ENCODE data around the gene OR13G1.
"Not testable (repeated sequence)": the region's sequence is repeated elsewhere in the genome, so short reads cannot be mapped to it uniquely, and the experiment has no call there.

The OR13G1 gene

GRCh38 chr1:247713753-247714152 is 34.2 kb upstream of the OR13G1 start:
- no peaks in the 10 kb centered on the region for H3K4me1 ChIP-seq (ENCODE audit: insufficient read depth, low read length, severe bottlenecking)
- H3K9me2 ChIP-seq (ENCODE audit: low read depth, low read length): no peaks in the 10 kb centered on the region
- H2AFZ ChIP-seq (ENCODE audit: low read length): no peak overlapping the region
- H3K27me3 ChIP-seq (ENCODE audit: insufficient read depth, low read length): no peaks in the 10 kb centered on the region
- no peak overlapping the region for H3K27ac ChIP-seq (ENCODE audit: low read depth, low read length, poor library complexity, severe bottlenecking)
- H3K9ac ChIP-seq (ENCODE audit: low read length): no peak overlapping the region
- no peak overlapping the region for H3K4me3 ChIP-seq (ENCODE audit: low read depth, low read length, poor library complexity, severe bottlenecking)
- H3K4me2 ChIP-seq (ENCODE audit: low read length): no peak overlapping the region
- H3K9me3 ChIP-seq (ENCODE audit: low read length): no peaks in the 10 kb centered on the region
- H3K79me2 ChIP-seq (ENCODE audit: insufficient read depth, low read length): no peaks in the 10 kb centered on the region
- TF ChIP-seq EZH2 (IDR thresholded peaks at IDR 0.05; ENCODE audit: borderline replicate concordance, low read length) (no peak), CTCF (IDR thresholded peaks at IDR 0.05; ENCODE audit: low read length) (no peak)
- H3F3A ChIP-seq (ENCODE audit: insufficient read depth, low read length): no peaks in the 10 kb centered on the region
- H4K20me1 ChIP-seq (ENCODE audit: insufficient read depth, low read length): no peaks in the 10 kb centered on the region
- no peaks in the 10 kb centered on the region for H3K36me3 ChIP-seq (ENCODE audit: insufficient read depth, low read length)

GRCh38 chr1:247710681-247711080 is 31.1 kb upstream of the OR13G1 start:
- H3K9me3 ChIP-seq (ENCODE audit: low read length); H3K4me2 ChIP-seq (ENCODE audit: low read length); H3K27me3 ChIP-seq (ENCODE audit: insufficient read depth, low read length); H3K79me2 ChIP-seq (ENCODE audit: insufficient read depth, low read length); H3K9me2 ChIP-seq (ENCODE audit: low read depth, low read length); H2AFZ ChIP-seq (ENCODE audit: low read length); H3K27ac ChIP-seq (ENCODE audit: low read depth, low read length, poor library complexity, severe bottlenecking); H3K36me3 ChIP-seq (ENCODE audit: insufficient read depth, low read length); H3K4me3 ChIP-seq (ENCODE audit: low read depth, low read length, poor library complexity, severe bottlenecking); H3K4me1 ChIP-seq (ENCODE audit: insufficient read depth, low read length, severe bottlenecking); H3F3A ChIP-seq (ENCODE audit: insufficient read depth, low read length); H4K20me1 ChIP-seq (ENCODE audit: insufficient read depth, low read length); H3K9ac ChIP-seq (ENCODE audit: low read length): not testable (repeated sequence)

DNA sequence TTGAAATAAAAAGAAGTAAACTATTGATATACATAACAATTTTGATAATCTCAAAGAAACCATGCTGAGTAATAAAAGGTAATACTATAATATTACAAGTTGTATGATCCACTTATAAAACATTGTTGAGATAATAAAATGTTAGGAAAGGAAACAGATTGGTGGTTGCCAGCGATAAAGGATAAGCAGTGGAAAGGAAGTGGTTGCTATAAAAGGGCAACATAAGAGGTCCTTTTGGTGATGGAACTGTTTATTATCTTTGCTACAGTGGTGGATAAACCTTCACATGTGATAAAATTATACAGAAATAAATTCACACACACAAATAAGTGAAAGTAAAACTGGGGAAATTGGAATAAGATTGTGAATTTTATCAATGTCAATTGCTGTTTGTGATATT is 21.8 kb upstream of the OR13G1 start:
- Histone ChIP-seq H3K9ac (ENCODE audit: low read length) (no peak overlapping the region), H3K27ac (ENCODE audit: low read depth, low read length, poor library complexity, severe bottlenecking) (no peak overlapping the region), H4K20me1 (ENCODE audit: insufficient read depth, low read length) (no peaks in the 10 kb centered on the region), H3K79me2 (ENCODE audit: insufficient read depth, low read length) (no peaks in the 10 kb centered on the region), H3K27me3 (ENCODE audit: insufficient read depth, low read length) (no peaks in the 10 kb centered on the region), H2AFZ (ENCODE audit: low read length) (no peak overlapping the region), H3K9me3 (ENCODE audit: low read length) (no peaks in the 10 kb centered on the region), H3K9me2 (ENCODE audit: low read depth, low read length) (no peaks in the 10 kb centered on the region), H3K4me1 (ENCODE audit: insufficient read depth, low read length, severe bottlenecking) (no peaks in the 10 kb centered on the region), H3K36me3 (ENCODE audit: insufficient read depth, low read length) (no peaks in the 10 kb centered on the region), H3K4me2 (ENCODE audit: low read length) (no peak overlapping the region), H3F3A (ENCODE audit: insufficient read depth, low read length) (no peaks in the 10 kb centered on the region), H3K4me3 (ENCODE audit: low read depth, low read length, poor library complexity, severe bottlenecking) (no peak overlapping the region)
- TF ChIP-seq EZH2 (IDR thresholded peaks at IDR 0.05; ENCODE audit: borderline replicate concordance, low read length): no peak
- TF ChIP-seq CTCF (IDR thresholded peaks at IDR 0.05; ENCODE audit: low read length): no peak

- Histone ChIP-seq H3K27me3 (ENCODE audit: insufficient read depth, low read length) (no peaks in the 10 kb centered on the region), H4K20me1 (ENCODE audit: insufficient read depth, low read length) (no peaks in the 10 kb centered on the region), H3K9ac (ENCODE audit: low read length) (no peak overlapping the region), H2AFZ (ENCODE audit: low read length) (no peak overlapping the region), H3K79me2 (ENCODE audit: insufficient read depth, low read length) (no peaks in the 10 kb centered on the region), H3K9me2 (ENCODE audit: low read depth, low read length) (no peaks in the 10 kb centered on the region), H3K4me3 (ENCODE audit: low read depth, low read length, poor library complexity, severe bottlenecking) (no peak overlapping the region), H3F3A (ENCODE audit: insufficient read depth, low read length) (no peaks in the 10 kb centered on the region), H3K4me2 (ENCODE audit: low read length) (no peak overlapping the region), H3K9me3 (ENCODE audit: low read length) (no peaks in the 10 kb centered on the region), H3K36me3 (ENCODE audit: insufficient read depth, low read length) (no peaks in the 10 kb centered on the region), H3K4me1 (ENCODE audit: insufficient read depth, low read length, severe bottlenecking) (no peaks in the 10 kb centered on the region), H3K27ac (ENCODE audit: low read depth, low read length, poor library complexity, severe bottlenecking) (no peak overlapping the region)
- TF ChIP-seq EZH2 (IDR thresholded peaks at IDR 0.05; ENCODE audit: borderline replicate concordance, low read length) (no peak), CTCF (IDR thresholded peaks at IDR 0.05; ENCODE audit: low read length) (peak; percentile 85)
These were observed 1.9 kb upstream of the OR13G1 start for GRCh38 chr1:247681288-247681897.

Measured in OCI-LY1 (cell line).